ENCODE results near the gene DNHD1.

DNHD1 gene

DNA sequence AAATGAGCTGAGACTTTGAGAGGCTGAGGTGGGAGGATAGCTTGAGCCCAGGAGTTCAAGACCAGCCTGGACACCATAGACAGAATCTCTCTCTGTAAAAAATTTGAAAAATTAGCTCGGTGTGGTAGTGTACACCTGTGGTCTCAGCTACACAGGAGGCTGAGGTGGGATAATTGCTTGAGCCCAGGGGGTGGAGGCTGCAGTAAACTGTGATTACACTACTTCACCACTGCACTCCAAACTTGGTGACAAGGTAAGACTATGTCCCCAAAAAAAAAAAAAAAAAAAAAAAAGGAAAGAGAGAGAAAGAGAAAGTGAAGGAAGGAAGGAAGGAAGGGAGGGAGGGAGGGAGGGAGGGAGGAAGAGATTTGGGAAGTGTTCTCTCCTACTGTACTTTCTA is 81.1 kb downstream of the DNHD1 start:
- ATAC-seq (replicated peaks; ENCODE audit: extremely low read depth, poor library complexity, severe bottlenecking) = no peak
- Mint-ChIP-seq H3K4me1 (peaks cover 6% of the 10 kb centered on the region), H3K9me3 (peaks cover 5% of the 10 kb centered on the region), H3K27me3 (no peaks in the 10 kb centered on the region), H3K36me3 (ENCODE audit: insufficient read depth) (peaks cover 1% of the 10 kb centered on the region), H3K4me3 (no peak overlapping the region), H3K27ac (ENCODE audit: low read depth) (no peak overlapping the region)
- DNase-seq (ENCODE audit: low spot score in 2 of 2) = no peak

GRCh38 chr11:6579681-6580080 is 82.6 kb downstream of the DNHD1 start:
- no peak overlapping the region for H3K27ac Mint-ChIP-seq (ENCODE audit: low read depth)
- H3K27me3 Mint-ChIP-seq = no peaks in the 10 kb centered on the region
- H3K4me1 Mint-ChIP-seq = peaks cover 6% of the 10 kb centered on the region
- peaks cover 19% of the 10 kb centered on the region for H3K9me3 Mint-ChIP-seq
- ATAC-seq (replicated peaks; ENCODE audit: extremely low read depth, poor library complexity, severe bottlenecking) = no peak
- no peak for DNase-seq (ENCODE audit: low spot score in 2 of 2)
- H3K36me3 Mint-ChIP-seq (ENCODE audit: insufficient read depth) = peaks cover 4% of the 10 kb centered on the region
- no peak overlapping the region for H3K4me3 Mint-ChIP-seq

DNA sequence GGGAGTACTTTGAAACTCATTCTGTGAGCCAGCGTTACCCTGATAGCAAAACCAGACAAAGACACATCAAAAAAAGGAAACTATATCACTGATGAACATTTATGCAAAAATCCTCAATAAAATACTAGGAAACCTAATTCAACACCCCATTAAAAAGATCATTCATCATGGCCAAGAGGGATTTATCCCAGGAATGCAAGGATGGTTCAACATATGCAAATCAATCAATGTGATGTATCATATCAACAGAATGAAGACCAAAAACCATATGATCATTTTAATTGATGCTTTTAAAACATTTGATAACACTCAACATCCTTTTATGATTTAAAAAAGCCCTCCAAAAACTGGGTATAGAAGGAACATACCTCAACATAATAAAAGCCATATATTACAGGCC is 86.5 kb downstream of the DNHD1 start:
- Mint-ChIP-seq H3K9me3 (peaks cover 21% of the 10 kb centered on the region), H3K4me1 (no peaks in the 10 kb centered on the region), H3K27me3 (no peaks in the 10 kb centered on the region), H3K27ac (ENCODE audit: low read depth) (no peak overlapping the region), H3K4me3 (no peak overlapping the region), H3K36me3 (ENCODE audit: insufficient read depth) (peaks cover 9% of the 10 kb centered on the region)
- ATAC-seq (replicated peaks; ENCODE audit: extremely low read depth, poor library complexity, severe bottlenecking) (no peak), DNase-seq (ENCODE audit: low spot score in 2 of 2) (no peak)

GRCh38 chr11:6584528-6584927 is 87.4 kb downstream of the DNHD1 start:
- H3K27ac Mint-ChIP-seq (ENCODE audit: low read depth) = no peak overlapping the region
- DNase-seq (ENCODE audit: low spot score in 2 of 2) (no peak), ATAC-seq (replicated peaks; ENCODE audit: extremely low read depth, poor library complexity, severe bottlenecking) (no peak)
- no peaks in the 10 kb centered on the region for H3K4me1 Mint-ChIP-seq
- H3K36me3 Mint-ChIP-seq (ENCODE audit: insufficient read depth) = peaks cover 9% of the 10 kb centered on the region
- no peak overlapping the region for H3K4me3 Mint-ChIP-seq
- H3K27me3 Mint-ChIP-seq = no peaks in the 10 kb centered on the region
- peaks cover 21% of the 10 kb centered on the region for H3K9me3 Mint-ChIP-seq

GRCh38 chr11:6586434-6587359 is 89.6 kb downstream of the DNHD1 start:
- H3K36me3 Mint-ChIP-seq (ENCODE audit: insufficient read depth) = peaks cover 13% of the 10 kb centered on the region
- ATAC-seq (replicated peaks; ENCODE audit: extremely low read depth, poor library complexity, severe bottlenecking) (no peak), DNase-seq (ENCODE audit: low spot score in 2 of 2) (no peak)
- no peak overlapping the region for H3K4me3 Mint-ChIP-seq
- H3K27ac Mint-ChIP-seq (ENCODE audit: low read depth) = no peak overlapping the region
- H3K9me3 Mint-ChIP-seq = peaks cover 21% of the 10 kb centered on the region
- no peaks in the 10 kb centered on the region for H3K27me3 Mint-ChIP-seq
- H3K4me1 Mint-ChIP-seq = no peaks in the 10 kb centered on the region

DNA sequence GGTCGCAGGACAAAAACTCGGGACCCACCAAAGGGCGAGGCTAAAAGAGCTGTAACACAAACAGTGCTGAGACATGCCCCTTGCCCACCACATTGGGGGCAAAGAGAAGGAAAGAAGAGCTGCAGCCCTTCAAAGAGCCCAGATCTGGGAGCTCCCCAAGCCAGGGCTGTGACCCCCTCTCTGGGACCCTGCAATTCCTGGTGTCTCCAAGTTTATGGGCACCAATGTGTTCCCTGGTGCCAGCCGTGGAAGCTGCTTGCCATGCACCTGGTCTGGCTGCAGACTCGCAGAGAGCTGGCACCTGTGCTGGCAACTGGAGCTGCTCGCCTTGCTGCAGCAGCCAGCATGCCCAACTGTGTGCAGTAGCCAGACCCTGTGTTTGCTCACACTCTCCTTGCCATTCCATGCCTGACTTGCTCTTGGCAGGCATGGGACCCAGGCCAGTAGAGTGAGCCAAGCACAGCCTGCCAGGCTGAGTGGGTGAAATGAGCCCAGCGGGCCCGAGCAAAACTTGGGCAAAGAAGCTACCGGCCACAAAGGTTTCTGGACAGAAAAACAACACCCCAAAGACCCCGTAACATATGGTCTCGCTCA is 90.4 kb downstream of the DNHD1 start:
- no peaks in the 10 kb centered on the region for H3K4me1 Mint-ChIP-seq
- no peaks in the 10 kb centered on the region for H3K27me3 Mint-ChIP-seq
- no peak overlapping the region for H3K27ac Mint-ChIP-seq (ENCODE audit: low read depth)

GRCh38 chr11:6588018-6588417 is 90.9 kb downstream of the DNHD1 start:
- ATAC-seq (replicated peaks; ENCODE audit: extremely low read depth, poor library complexity, severe bottlenecking) = no peak
- Mint-ChIP-seq H3K9me3 (peaks cover 17% of the 10 kb centered on the region), H3K4me3 (no peak overlapping the region), H3K27ac (ENCODE audit: low read depth) (no peak overlapping the region), H3K27me3 (no peaks in the 10 kb centered on the region), H3K36me3 (ENCODE audit: insufficient read depth) (peaks cover 18% of the 10 kb centered on the region), H3K4me1 (no peaks in the 10 kb centered on the region)
- DNase-seq (ENCODE audit: low spot score in 2 of 2) = no peak

More for the DNA sequence above, 90.4 kb downstream of the DNHD1 start:
- Mint-ChIP-seq H3K36me3 (ENCODE audit: insufficient read depth) (peaks cover 15% of the 10 kb centered on the region), H3K9me3 (peaks cover 21% of the 10 kb centered on the region), H3K4me3 (no peak overlapping the region)
- no peak for DNase-seq (ENCODE audit: low spot score in 2 of 2)
- no peak for ATAC-seq (replicated peaks; ENCODE audit: extremely low read depth, poor library complexity, severe bottlenecking)

- DNase-seq (ENCODE audit: low spot score in 2 of 2) = no peak
- Mint-ChIP-seq H3K36me3 (ENCODE audit: insufficient read depth) (peaks cover 47% of the 10 kb centered on the region), H3K9me3 (no peaks in the 10 kb centered on the region), H3K27me3 (no peaks in the 10 kb centered on the region), H3K4me1 (peaks cover 38% of the 10 kb centered on the region), H3K27ac (ENCODE audit: low read depth) (peak overlapping the region; percentile 30), H3K4me3 (no peak overlapping the region)
- no peak for ATAC-seq (replicated peaks; ENCODE audit: extremely low read depth, poor library complexity, severe bottlenecking)
Observed at GRCh38 chr11:6594142-6594768, 97.2 kb downstream of the DNHD1 start.

GRCh38 chr11:6596239-6596877 is 99.3 kb downstream of the DNHD1 start:
- H3K9me3 Mint-ChIP-seq = no peaks in the 10 kb centered on the region
- no peak overlapping the region for H3K4me3 Mint-ChIP-seq
- no peaks in the 10 kb centered on the region for H3K27me3 Mint-ChIP-seq
- H3K36me3 Mint-ChIP-seq (ENCODE audit: insufficient read depth) = peaks cover 53% of the 10 kb centered on the region
- DNase-seq (ENCODE audit: low spot score in 2 of 2) (no peak), ATAC-seq (replicated peaks; ENCODE audit: extremely low read depth, poor library complexity, severe bottlenecking) (no peak)
- H3K27ac Mint-ChIP-seq (ENCODE audit: low read depth) = no peak overlapping the region
- peaks cover 42% of the 10 kb centered on the region for H3K4me1 Mint-ChIP-seq

- H3K9me3 Mint-ChIP-seq = no peaks in the 10 kb centered on the region
- H3K4me1 Mint-ChIP-seq = peaks cover 39% of the 10 kb centered on the region
- ATAC-seq (replicated peaks; ENCODE audit: extremely low read depth, poor library complexity, severe bottlenecking) (no peak), DNase-seq (ENCODE audit: low spot score in 2 of 2) (no peak)
- no peak overlapping the region for H3K27ac Mint-ChIP-seq (ENCODE audit: low read depth)
- H3K4me3 Mint-ChIP-seq = no peak overlapping the region
- no peaks in the 10 kb centered on the region for H3K27me3 Mint-ChIP-seq
- H3K36me3 Mint-ChIP-seq (ENCODE audit: insufficient read depth) = peaks cover 46% of the 10 kb centered on the region
Observed at GRCh38 chr11:6598555-6598954, 101.5 kb downstream of the DNHD1 start.

- Mint-ChIP-seq H3K4me1 (peaks cover 30% of the 10 kb centered on the region), H3K36me3 (ENCODE audit: insufficient read depth) (peaks cover 39% of the 10 kb centered on the region), H3K27ac (ENCODE audit: low read depth) (no peak overlapping the region), H3K4me3 (no peak overlapping the region), H3K27me3 (no peaks in the 10 kb centered on the region), H3K9me3 (no peaks in the 10 kb centered on the region)
- no peak for ATAC-seq (replicated peaks; ENCODE audit: extremely low read depth, poor library complexity, severe bottlenecking)
- DNase-seq (ENCODE audit: low spot score in 2 of 2) = no peak
Observed at GRCh38 chr11:6599449-6599848, 102.4 kb downstream of the DNHD1 start.

GRCh38 chr11:6599881-6600390 is 102.9 kb downstream of the DNHD1 start:
- no peak for ATAC-seq (replicated peaks; ENCODE audit: extremely low read depth, poor library complexity, severe bottlenecking)
- H3K36me3 Mint-ChIP-seq (ENCODE audit: insufficient read depth) = peaks cover 37% of the 10 kb centered on the region

More at GRCh38 chr11:6599881-6600390, 102.9 kb downstream of the DNHD1 start:
- no peaks in the 10 kb centered on the region for H3K27me3 Mint-ChIP-seq
- H3K9me3 Mint-ChIP-seq = no peaks in the 10 kb centered on the region
- H3K4me3 Mint-ChIP-seq = no peak overlapping the region
- H3K4me1 Mint-ChIP-seq = peaks cover 26% of the 10 kb centered on the region
- no peak overlapping the region for H3K27ac Mint-ChIP-seq (ENCODE audit: low read depth)
- DNase-seq (ENCODE audit: low spot score in 2 of 2) = no peak
